Kidney capillary endothelial cell (primary cell): ENCODE results near the gene ACSM6.
"Not testable (repeated sequence)": the region's sequence is repeated elsewhere in the genome, so short reads cannot be mapped to it uniquely, and the experiment has no call there.

ENCODE experiments used
- DNase-seq: peaks from one replicate; pipeline ENCODE4 v3.0.0-alpha.2; 2018; ENCODE audit warnings: low spot score

ACSM6 gene, protein sequence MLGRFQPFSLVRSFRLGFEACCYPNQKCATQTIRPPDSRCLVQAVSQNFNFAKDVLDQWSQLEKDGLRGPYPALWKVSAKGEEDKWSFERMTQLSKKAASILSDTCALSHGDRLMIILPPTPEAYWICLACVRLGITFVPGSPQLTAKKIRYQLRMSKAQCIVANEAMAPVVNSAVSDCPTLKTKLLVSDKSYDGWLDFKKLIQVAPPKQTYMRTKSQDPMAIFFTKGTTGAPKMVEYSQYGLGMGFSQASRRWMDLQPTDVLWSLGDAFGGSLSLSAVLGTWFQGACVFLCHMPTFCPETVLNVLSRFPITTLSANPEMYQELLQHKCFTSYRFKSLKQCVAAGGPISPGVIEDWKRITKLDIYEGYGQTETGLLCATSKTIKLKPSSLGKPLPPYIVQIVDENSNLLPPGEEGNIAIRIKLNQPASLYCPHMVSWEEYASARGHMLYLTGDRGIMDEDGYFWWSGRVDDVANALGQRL

DNA sequence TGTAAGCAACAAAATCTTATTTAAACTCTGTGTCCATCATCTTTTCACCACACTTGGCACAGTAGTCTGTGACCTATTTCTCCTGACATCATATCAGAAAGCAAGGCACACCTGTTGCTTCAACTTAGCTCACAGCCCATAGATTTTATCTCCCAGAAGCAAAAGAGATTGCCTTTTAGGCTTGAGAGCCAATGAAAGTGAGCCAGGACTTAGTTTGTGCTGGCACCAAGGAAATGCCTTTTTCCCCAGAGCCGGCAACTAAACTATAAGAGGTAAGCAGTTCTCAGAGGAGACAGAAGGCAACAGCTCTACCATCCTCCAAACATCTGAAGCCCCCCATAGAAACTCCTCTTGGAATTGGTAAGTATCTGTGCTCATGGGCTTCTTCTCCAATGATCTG lies at the start of gene ACSM6:
ACSM6 (plus strand) TSS at position 295 of the 400 bp plus-strand sequence. CDS start 248 bp downstream, outside the sequence.
- no peak for DNase-seq

- DNase-seq = no peak
Measured at GRCh38 chr10:95168694-95169093, 25.3 kb upstream of the ACSM6 start.

DNA sequence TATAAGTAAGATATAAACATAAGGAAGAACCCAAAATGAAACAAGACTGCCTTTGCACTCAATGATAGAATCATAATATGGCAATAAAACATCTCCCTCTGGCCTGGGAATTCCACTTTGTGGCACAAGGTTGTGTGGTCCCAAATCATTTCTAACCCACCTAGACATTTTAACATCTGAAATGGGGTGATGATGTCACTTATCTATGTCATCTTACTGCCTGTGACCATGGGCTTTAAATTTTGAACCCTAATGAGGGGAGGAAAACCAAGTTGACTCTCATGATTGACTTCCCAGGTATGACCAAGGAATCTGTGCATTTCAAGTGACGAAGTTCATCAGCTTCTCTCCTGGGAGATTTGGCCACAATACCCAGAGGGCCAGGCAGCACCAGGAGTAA lies 24.5 kb upstream of the ACSM6 start:
- DNase-seq = no peak

GRCh38 chr10:95170790-95171189 lies 23.2 kb upstream of the ACSM6 start:
- DNase-seq = no peak

- no peak for DNase-seq
Measured at GRCh38 chr10:95171336-95171735, 22.7 kb upstream of the ACSM6 start.

GRCh38 chr10:95172851-95173250 lies 21.2 kb upstream of the ACSM6 start:
- DNase-seq = no peak

- no peak for DNase-seq
Measured at GRCh38 chr10:95176101-95176500, 17.9 kb upstream of the ACSM6 start.

GRCh38 chr10:95177429-95177828 lies 16.6 kb upstream of the ACSM6 start:
- DNase-seq = no peak

GRCh38 chr10:95178266-95178665 lies 15.8 kb upstream of the ACSM6 start:
- no peak for DNase-seq

GRCh38 chr10:95178797-95179196 lies 15.2 kb upstream of the ACSM6 start:
- DNase-seq = no peak

GRCh38 chr10:95181726-95182125 lies 12.3 kb upstream of the ACSM6 start:
- DNase-seq = peak; percentile 24

- peak; percentile 68 for DNase-seq
Measured at GRCh38 chr10:95183271-95184230, 10.5 kb upstream of the ACSM6 start.

DNA sequence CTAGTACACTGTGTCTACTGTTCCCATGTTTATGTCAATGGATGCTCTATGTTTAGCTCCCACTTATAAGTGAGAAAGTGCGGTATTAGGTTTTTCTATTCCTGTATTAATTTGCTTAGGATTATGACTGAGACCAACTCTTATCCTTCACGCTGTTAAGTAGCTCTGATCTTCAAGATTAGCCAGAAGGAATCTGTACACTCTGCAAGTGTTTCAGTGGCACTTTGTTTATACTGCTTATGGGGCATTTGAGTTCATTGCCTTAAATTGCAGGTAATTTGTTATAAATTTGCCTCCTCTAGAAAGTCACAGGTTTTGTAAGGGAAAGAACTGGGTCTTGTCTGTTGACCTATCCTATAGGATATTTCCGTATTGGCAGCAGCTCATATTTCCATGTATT lies 6.4 kb upstream of the ACSM6 start:
- DNase-seq = no peak

DNA sequence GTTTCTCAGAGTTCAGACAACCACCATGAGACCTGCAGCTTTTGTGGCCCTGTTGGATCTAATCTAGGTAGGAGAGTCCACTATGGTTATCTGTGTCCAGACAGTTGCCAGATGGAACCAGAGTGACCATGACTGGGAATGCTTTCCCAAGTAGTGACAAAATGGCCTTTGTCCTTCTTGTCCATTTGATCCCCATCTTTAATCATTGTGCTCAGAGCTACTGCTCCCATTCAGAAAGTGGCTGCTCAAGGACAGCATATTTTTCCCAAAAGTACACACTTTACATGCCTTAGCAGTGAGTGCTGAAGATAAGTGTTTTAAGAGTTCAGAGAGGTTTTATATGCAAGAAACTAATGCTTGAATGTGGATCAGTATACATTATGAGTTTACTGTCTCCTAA lies 5.4 kb upstream of the ACSM6 start:
- DNase-seq = no peak

- DNase-seq = no peak
Measured at GRCh38 chr10:95196046-95196445, 2.0 kb downstream of the ACSM6 start.

GRCh38 chr10:95201736-95202135 lies 7.7 kb downstream of the ACSM6 start:
- DNase-seq = no peak

- DNase-seq = not testable (repeated sequence)
Measured at GRCh38 chr10:95202865-95203264, 8.8 kb downstream of the ACSM6 start.

- no peak for DNase-seq
Measured at GRCh38 chr10:95208702-95209391, 14.8 kb downstream of the ACSM6 start.

DNA sequence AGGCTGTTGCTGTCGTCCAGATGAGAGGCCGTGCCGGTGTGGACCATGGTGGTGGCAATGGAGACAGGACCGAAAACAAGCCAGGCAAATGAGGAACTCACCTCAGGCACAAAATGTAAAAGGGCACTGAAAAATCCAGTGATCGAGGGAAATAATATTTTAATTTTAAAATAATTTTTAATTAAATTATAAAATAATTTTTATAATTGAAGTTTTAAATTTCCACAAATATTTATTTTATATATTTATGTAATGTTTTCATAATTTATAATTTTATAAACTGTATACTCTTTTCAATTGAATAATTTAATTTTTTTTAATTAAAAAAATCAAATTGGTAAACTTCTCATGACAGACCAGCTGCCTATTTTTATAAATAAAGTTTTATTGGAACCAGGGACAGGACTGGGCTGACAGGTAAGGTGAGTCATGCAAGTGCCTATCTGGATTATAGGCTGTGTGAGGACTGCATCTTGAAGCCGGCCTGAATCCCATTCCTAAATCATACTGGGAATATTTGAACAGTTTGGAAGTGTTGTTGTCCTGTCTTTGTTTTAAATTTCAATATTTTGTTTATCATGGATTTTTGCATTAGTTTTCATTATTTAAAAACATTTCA lies 15.6 kb downstream of the ACSM6 start:
- DNase-seq = no peak

GRCh38 chr10:95211606-95212279 lies 17.7 kb downstream of the ACSM6 start:
- no peak for DNase-seq

GRCh38 chr10:95214369-95214768 lies 20.3 kb downstream of the ACSM6 start:
- DNase-seq = no peak
